T-helper 1 cell (primary cell): Measurements from ENCODE around the gene HDGFL3.
"Not testable (repeated sequence)": the region's sequence is repeated elsewhere in the genome, so short reads cannot be mapped to it uniquely, and the experiment has no call there.

Experiments
- DNase-seq, 5 donors: peaks; one replicate each; pipeline ENCODE4 v3.0.0-alpha.2; 2012 to 2020

Gene HDGFL3

GRCh38 chr15:83193721-83194120 lies 13.9 kb downstream of the HDGFL3 start:
- DNase-seq, result no peak

GRCh38 chr15:83192742-83193141 lies 14.9 kb downstream of the HDGFL3 start:
- DNase-seq, result no peak

GRCh38 chr15:83190450-83190849 lies 17.2 kb downstream of the HDGFL3 start:
- no peak for DNase-seq

- DNase-seq, result no peak
Observed at GRCh38 chr15:83185561-83185960, 22.1 kb downstream of the HDGFL3 start.

GRCh38 chr15:83178869-83179325 lies 28.7 kb downstream of the HDGFL3 start:
- DNase-seq, result no peak

- DNase-seq, result no peak
Observed at GRCh38 chr15:83178390-83178789, 29.2 kb downstream of the HDGFL3 start.

- DNase-seq, result no peak
Observed at GRCh38 chr15:83174891-83175290, 32.7 kb downstream of the HDGFL3 start.

- DNase-seq, result no peak
Observed at GRCh38 chr15:83170474-83171165, 37.0 kb downstream of the HDGFL3 start.

- DNase-seq, result not testable (repeated sequence)
Observed at GRCh38 chr15:83169576-83169975, 38.0 kb downstream of the HDGFL3 start.

- no peak for DNase-seq
Observed at GRCh38 chr15:83166830-83167229, 40.8 kb downstream of the HDGFL3 start.

- no peak for DNase-seq
Observed at GRCh38 chr15:83166218-83166617, 41.4 kb downstream of the HDGFL3 start.

GRCh38 chr15:83164771-83165404 lies 42.7 kb downstream of the HDGFL3 start:
- peak in 1 of 5 donors; percentile 86 for DNase-seq

- no peak for DNase-seq
Observed at GRCh38 chr15:83164111-83164770, 43.4 kb downstream of the HDGFL3 start.

GRCh38 chr15:83163032-83163431 lies 44.6 kb downstream of the HDGFL3 start:
- DNase-seq, result peak in 1 of 5 donors; percentile 58

- DNase-seq, result no peak
Observed at GRCh38 chr15:83160741-83161140, 46.9 kb downstream of the HDGFL3 start.

- no peak for DNase-seq
Observed at GRCh38 chr15:83158393-83158792, 49.2 kb downstream of the HDGFL3 start.

GRCh38 chr15:83155942-83156341 lies 51.7 kb downstream of the HDGFL3 start:
- DNase-seq, result no peak

- no peak for DNase-seq
Observed at GRCh38 chr15:83153288-83153687, 54.3 kb downstream of the HDGFL3 start.

GRCh38 chr15:83144771-83145170 lies 62.9 kb downstream of the HDGFL3 start:
- no peak for DNase-seq

- not testable (repeated sequence) for DNase-seq
Observed at GRCh38 chr15:83142151-83142550, 65.5 kb downstream of the HDGFL3 start.

GRCh38 chr15:83132861-83133523 lies 74.6 kb downstream of the HDGFL3 start:
- no peak for DNase-seq

GRCh38 chr15:83129791-83130190 lies 77.8 kb downstream of the HDGFL3 start:
- no peak for DNase-seq

GRCh38 chr15:83127547-83128150 lies 80.0 kb downstream of the HDGFL3 start:
- DNase-seq, result no peak
